Activated T-cell treated with anti-CD3 and anti-CD28 coated beads for 24 hours (primary cell): ENCODE measurements around the gene RTN4RL1.
"Not testable (repeated sequence)": the region's sequence is repeated elsewhere in the genome, so short reads cannot be mapped to it uniquely, and the experiment has no call there.

Source experiments
- DNase-seq: peaks from one replicate; pipeline ENCODE4 v3.0.0-alpha.2; 2020; ENCODE audit warnings: low read depth

RTN4RL1 gene

DNA sequence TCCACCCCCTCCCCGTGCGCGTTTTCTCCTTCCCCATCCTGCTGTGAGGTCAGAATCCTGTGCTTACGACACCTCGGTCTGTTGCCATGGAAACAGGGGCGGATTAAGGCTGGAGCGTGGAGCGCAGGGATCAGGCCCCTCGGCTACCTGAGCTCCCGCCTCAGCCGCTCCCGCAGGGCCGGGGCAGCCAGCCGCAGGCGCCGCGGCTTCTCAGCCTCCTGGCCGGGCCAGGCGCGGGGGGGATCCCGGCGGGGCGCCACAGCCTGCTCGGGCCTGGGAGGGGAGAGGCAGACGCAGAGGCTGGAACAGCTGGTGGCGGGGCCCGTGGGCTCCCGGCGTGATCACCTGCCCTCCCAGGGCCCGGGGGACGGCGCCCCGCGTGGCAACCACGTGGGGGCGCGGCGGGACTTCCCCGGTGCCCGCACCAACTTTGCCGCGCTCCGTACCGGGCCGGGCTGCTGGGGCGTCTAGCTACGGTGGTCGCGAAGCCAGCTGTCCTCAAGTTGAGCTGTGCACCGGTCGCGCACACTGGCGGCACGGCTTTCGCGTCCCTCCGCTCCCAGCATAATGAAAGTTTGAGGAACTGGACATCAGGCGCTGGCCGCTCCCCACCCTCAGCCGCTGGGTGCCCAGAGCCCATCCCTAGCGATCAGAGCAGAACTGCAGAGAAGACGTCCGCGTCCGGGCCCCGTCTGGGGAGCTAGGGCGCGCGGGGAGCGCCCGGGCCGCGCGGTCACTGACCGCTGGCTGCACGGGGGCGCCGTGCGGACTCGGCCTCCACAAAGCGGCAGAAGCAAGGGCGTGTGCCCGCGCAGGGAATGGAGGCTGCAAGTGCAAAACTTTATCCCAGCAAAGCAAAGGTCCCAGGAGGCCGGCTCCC lies 1.2 kb downstream of the RTN4RL1 start:
- DNase-seq = no peak

GRCh38 chr17:2023256-2023655 lies 1.9 kb downstream of the RTN4RL1 start:
- no peak for DNase-seq

- no peak for DNase-seq
Observed at GRCh38 chr17:2022647-2023240, 2.4 kb downstream of the RTN4RL1 start.

DNA sequence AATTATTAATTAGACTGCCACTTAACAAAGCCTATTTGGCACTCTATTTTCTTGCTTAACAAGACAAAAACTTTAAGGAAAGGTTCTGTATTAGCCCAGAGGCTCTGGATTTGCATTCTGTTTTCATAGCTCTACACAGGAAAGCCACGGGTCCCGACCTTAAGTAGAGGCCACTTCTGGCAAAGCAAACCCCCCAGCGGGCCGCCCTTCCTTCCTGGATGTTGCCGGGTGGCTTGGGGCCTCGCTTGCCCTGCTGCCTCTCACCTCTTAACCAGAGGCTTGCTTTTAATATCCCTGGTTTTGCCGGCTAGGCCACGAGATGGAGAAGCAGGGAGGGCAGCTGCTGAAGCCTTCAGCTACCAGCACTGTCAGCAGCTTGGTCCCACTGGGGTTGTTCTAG lies 4.4 kb downstream of the RTN4RL1 start:
- no peak for DNase-seq

DNA sequence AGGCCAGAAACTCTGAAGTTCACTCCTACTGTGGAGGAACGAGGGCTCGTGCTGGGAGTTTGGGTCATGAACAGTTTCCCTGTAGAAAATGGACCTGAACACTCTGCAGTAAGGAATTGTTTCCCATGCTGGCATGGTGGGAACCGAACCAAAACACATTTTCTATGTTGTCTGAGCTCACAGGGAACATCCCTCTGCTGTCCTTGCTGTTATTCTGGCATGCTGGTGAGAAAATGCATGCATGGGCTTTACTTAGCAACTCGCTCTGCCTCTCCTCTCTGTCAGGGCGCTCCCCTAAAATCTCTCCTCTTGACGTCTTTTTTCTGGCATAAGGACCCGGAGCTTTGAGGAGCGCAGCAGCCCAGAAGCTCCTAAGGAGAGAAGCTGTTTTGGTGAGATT lies 5.4 kb downstream of the RTN4RL1 start:
- DNase-seq = no peak

DNA sequence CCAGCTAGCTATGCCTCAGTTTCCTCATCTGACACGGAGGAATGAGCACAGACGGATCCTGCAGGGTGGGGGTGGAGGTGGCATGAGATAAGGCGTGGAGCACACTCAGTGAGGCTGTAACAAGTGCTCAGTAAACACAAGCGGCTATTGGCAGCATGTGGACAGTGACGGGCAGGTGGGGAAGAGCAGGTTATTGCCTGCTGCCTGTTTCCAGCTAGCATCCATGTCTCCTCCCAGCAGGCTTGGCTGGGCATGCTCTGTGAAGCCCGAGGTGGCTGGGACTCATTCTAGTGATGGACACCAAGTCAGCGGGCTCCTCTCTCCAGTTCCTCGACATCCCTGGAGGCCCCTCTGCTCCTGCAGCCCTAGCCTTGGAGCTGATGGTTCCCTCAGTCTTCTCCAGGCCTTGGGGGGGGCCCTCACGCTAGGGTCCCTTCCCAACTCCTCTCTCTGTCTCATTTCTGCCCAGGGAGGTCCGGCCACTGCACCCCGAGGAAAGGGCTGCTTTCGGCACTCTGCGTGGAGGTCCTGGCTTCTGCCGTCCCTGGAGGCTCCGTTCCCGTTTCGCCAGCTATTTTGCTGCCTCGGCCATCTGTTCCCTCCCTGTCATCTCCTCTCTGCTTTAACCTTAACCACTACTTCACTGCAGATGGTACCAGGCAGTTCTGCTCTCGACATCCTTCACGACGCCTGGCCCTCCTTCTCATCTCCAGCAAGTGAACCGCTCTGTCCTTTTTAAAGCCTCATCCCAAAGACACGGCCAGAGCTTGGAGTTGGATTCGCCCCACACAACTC lies 6.2 kb downstream of the RTN4RL1 start:
- DNase-seq = no peak

- no peak for DNase-seq
Observed at GRCh38 chr17:2017274-2017941, 7.7 kb downstream of the RTN4RL1 start.

- DNase-seq = no peak
Observed at GRCh38 chr17:2016494-2016893, 8.6 kb downstream of the RTN4RL1 start.

DNA sequence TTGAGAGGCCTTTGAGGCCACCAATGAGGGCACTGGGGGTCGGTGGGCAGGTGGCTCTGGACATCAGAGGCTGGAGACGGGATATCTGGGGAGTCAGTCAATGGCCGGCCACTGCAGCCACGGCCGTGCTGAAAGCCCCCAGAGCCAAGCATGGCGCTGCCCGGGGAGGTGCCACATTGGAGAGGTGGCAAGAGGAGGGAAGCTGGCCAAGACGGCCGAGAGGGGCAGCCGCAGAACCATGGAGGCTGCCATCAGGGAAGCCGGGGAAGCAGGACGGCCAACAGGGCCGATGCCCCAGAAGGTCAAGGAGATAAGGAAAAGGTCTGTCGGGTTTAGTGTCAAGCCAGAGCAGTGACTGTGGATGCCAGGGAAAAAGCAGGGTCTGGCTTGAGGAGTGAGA lies 9.8 kb downstream of the RTN4RL1 start:
- DNase-seq = no peak

DNA sequence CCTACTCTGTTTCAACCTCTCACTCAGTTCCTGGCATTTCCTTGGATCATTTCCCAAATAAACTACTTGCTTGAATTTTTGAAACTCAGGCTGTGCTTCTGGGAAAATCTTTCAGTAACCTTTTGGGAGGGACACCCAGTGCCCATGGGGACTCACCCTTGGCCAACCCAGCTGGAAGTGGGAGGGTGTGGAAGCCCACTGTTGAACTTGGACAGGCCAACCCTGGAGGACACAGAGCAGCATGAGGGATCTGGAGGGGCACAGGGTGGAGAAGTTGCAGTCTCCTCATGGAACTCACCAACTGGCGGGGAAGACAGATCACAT lies 11.2 kb downstream of the RTN4RL1 start:
- no peak for DNase-seq

GRCh38 chr17:2013220-2013993 lies 11.7 kb downstream of the RTN4RL1 start:
- DNase-seq = not testable (repeated sequence)

GRCh38 chr17:2012499-2012898 lies 12.6 kb downstream of the RTN4RL1 start:
- DNase-seq = no peak

DNA sequence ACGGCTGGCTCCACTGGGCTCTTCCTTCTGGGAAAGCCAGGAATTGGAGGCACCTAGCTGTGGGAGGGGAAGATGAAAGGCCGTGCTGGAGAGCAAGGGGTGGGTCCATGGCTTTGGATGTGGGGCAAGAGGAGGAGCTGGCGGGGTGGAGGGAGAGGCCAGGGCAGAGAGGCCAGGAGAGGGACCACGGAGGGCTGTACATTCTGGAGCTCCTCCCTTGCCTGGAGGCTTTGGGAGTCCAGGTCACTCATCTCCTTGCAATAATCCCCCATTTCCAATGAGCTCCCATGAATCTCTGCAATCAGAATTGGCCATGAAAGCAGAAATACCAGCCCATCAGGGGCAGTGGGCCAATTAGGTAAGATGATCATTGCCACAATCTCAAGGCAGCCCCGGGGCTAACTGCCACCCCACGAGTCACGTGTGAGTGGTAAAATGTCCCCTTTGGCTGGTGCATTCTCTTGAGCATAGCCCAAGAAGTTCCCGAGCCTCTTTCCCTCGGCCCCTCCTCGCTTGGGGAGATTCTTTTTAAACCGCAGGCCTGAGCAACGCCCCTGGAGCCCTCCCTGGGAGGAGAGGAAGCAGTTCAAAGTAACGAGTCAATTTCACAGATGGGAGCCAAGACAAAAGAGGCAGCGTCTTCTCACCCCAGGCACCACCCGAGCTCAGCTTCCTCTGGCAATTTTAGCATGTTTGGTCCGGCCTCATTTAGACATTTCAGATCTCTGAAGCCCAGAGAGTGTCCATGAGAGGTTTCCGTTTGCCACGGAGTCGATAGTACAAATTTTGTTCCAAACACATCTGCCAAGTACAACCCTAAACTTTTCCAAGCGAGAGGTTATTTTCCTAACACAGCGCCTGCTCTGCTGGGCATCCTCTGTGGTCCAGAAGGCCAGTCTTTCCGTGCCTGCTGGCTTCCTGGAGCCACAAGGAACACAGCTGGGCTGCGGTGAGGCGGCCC lies 13.4 kb downstream of the RTN4RL1 start:
- no peak for DNase-seq

GRCh38 chr17:2009737-2010136 lies 15.4 kb downstream of the RTN4RL1 start:
- no peak for DNase-seq

DNA sequence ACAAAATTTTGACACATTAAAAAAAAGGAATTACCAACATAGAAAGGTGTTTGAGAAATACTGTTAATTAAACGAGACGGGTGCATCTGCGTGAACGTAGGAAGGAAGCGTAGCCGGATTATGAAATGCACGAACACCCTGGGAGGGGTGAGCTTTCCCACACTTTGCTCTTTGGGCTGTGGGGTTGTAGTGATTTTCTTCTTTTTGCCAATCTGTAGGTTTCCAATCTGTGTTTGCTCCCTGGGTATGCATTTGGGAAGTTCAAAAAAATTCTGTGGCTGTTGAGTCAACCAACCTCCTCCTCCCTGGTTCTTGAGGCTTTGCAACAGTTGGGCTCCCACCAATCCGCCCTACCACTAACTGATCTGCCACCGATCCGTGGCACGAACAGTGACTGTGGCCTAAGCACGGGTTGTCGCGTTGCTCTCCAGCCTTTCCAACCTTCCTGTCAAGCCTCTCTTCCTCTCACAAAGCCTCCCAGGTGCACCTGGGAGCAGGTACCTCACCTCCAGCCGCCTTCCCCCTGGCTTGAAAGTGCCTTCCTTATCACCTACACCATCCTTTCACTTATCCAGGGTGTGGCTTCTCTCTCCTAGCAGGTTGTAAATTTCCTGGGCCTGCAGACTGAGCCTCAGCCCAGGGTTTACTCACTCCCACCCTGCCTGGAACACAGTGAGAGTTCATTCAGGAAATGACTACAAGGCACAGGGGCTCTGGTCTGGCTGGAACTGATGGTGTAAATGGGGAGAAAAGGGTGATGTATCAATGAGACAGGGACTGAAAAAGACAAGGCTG lies 16.6 kb downstream of the RTN4RL1 start:
- no peak for DNase-seq

- DNase-seq = no peak
Observed at GRCh38 chr17:2004435-2004952, 20.6 kb downstream of the RTN4RL1 start.

- DNase-seq = no peak
Observed at GRCh38 chr17:2003525-2003924, 21.6 kb downstream of the RTN4RL1 start.

DNA sequence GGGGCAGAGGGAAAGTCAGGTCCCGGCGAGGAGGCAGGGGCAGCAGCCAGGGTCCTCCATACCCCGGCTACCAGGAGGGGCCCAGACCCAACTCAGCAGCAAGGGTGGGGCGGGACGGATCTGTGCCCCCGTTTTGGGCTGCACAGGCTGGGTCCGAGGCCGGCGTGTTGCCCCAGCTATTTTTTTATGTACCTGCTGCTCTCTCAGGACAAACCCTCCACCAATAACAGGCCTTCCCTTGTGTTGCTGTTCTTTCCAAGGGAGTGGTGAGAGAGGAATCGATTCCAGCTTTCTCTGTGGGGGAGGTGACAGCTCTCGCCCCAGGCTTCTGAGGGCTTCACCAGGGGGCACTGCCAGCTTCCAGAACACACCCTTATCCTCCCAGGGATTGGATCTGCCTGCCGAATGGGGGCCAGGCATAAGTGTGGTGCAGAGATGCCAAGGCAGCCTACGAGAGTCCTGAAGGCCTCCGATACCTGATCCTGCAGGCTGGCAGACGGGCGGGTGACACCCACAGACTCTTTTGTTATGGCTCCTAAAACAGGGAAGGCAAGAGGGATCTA lies 22.3 kb downstream of the RTN4RL1 start:
- no peak for DNase-seq
